Lung microvascular endothelial cell (primary cell): ENCODE data around the gene CERS2. TPM values are rescaled to one million over a fixed set of nuclear protein-coding genes. Genes with fewer than 3 reads are reported as not detected.

ENCODE experiments used
- DNase-seq, 2 donors: peaks; one replicate each; pipeline versions ENCODE4 v3.0.0 to v3.0.0-alpha.2; 2010; ENCODE audit warnings: low read depth in 2 of 2
- total RNA-seq: library from RNA; depleted of rRNA; stranded (reverse); fragments of >200 nt; gene quantifications from 2 replicates; pipeline ENCODE4 v1.2.1, GENCODE V29; 2014

CERS2 gene
- total RNA-seq, 1 donor from 2014 or later, result 97.4 TPM

GRCh38 chr1:150997949-150998348 is 23.3 kb upstream of the CERS2 start:
- no peak for DNase-seq

- DNase-seq, result no peak
Observed at GRCh38 chr1:150997126-150997872, 22.7 kb upstream of the CERS2 start.

GRCh38 chr1:150995896-150996295 is 21.3 kb upstream of the CERS2 start:
- peak; percentile 26 to 29 for DNase-seq

GRCh38 chr1:150995460-150995859 is 20.8 kb upstream of the CERS2 start:
- no peak for DNase-seq

- no peak for DNase-seq
Observed at GRCh38 chr1:150994248-150994647, 19.6 kb upstream of the CERS2 start.

- no peak for DNase-seq
Observed at GRCh38 chr1:150992626-150993025, 18.0 kb upstream of the CERS2 start.

- no peak for DNase-seq
Observed at GRCh38 chr1:150987924-150988323, 13.3 kb upstream of the CERS2 start.

- DNase-seq, result no peak
Observed at GRCh38 chr1:150985179-150985825, 10.7 kb upstream of the CERS2 start.

- DNase-seq, result no peak
Observed at GRCh38 chr1:150981805-150982712, 7.4 kb upstream of the CERS2 start, which contains the start of gene ANXA9. TSS of gene ANXA9 (plus strand) at chr1:150982292. CDS start at chr1:150983106, 814 bp downstream.

- no peak for DNase-seq
Observed at GRCh38 chr1:150981177-150981804, 6.7 kb upstream of the CERS2 start.

GRCh38 chr1:150979092-150980056 is 4.7 kb upstream of the CERS2 start:
- DNase-seq, result peak; percentile 84 to 87

- DNase-seq, result peak; percentile 22 to 59
Observed at GRCh38 chr1:150976879-150977694, 2.5 kb upstream of the CERS2 start.

- no peak for DNase-seq
Observed at GRCh38 chr1:150976401-150976821, 1.8 kb upstream of the CERS2 start.

- DNase-seq, result peak; percentile 44 to 49
Observed at GRCh38 chr1:150973836-150974579, 627 bp downstream of the CERS2 start.

GRCh38 chr1:150973258-150973835 is 1.3 kb downstream of the CERS2 start:
- peak; percentile 24 to 30 for DNase-seq

- DNase-seq, result no peak
Observed at GRCh38 chr1:150972417-150972940, 2.2 kb downstream of the CERS2 start.

- DNase-seq, result no peak
Observed at GRCh38 chr1:150971583-150972416, 2.8 kb downstream of the CERS2 start.
